NCI-H146 treated with DMSO at 0.1 percent for 48 hours (cell line): ENCODE measurements around the gene GLDC.
"Not testable (repeated sequence)": the region's sequence is repeated elsewhere in the genome, so short reads cannot be mapped to it uniquely, and the experiment has no call there.

Source experiments
- DNase-seq: peaks from one replicate; lab custom pipeline; 2025; ENCODE audit not compliant: unreplicated experiment; lab: John Stamatoyannopoulos, UW

Gene GLDC

GRCh38 chr9:6575324-6576034 lies 70.0 kb downstream of the GLDC start:
- no peak for DNase-seq

- DNase-seq = no peak
Observed at GRCh38 chr9:6567140-6567591, 78.4 kb downstream of the GLDC start.

GRCh38 chr9:6566409-6567139 lies 79.0 kb downstream of the GLDC start:
- no peak for DNase-seq

GRCh38 chr9:6565312-6565711 lies 80.2 kb downstream of the GLDC start:
- DNase-seq = no peak

- no peak for DNase-seq
Observed at GRCh38 chr9:6564868-6565267, 80.7 kb downstream of the GLDC start.

GRCh38 chr9:6564360-6564759 lies 81.2 kb downstream of the GLDC start:
- no peak for DNase-seq

GRCh38 chr9:6562871-6563430 lies 82.6 kb downstream of the GLDC start:
- no peak for DNase-seq

- no peak for DNase-seq
Observed at GRCh38 chr9:6562201-6562600, 83.3 kb downstream of the GLDC start.

GRCh38 chr9:6557883-6558616 lies 87.5 kb downstream of the GLDC start:
- DNase-seq = peak; percentile 96

- DNase-seq = no peak
Observed at GRCh38 chr9:6553866-6554265, 91.7 kb downstream of the GLDC start.

- DNase-seq = no peak
Observed at GRCh38 chr9:6552498-6553121, 92.9 kb downstream of the GLDC start.

- DNase-seq = peak; percentile 61
Observed at GRCh38 chr9:6552033-6552432, 93.5 kb downstream of the GLDC start.

GRCh38 chr9:6551136-6551535 lies 94.4 kb downstream of the GLDC start:
- DNase-seq = peak; percentile 71

GRCh38 chr9:6549106-6549800 lies 96.3 kb downstream of the GLDC start:
- DNase-seq = peak; percentile 93

- DNase-seq = no peak
Observed at GRCh38 chr9:6545017-6545691, 100.4 kb downstream of the GLDC start.

- no peak for DNase-seq
Observed at GRCh38 chr9:6543204-6543603, 102.3 kb downstream of the GLDC start.

GRCh38 chr9:6542617-6543016 lies 102.9 kb downstream of the GLDC start:
- not testable (repeated sequence) for DNase-seq

- no peak for DNase-seq
Observed at GRCh38 chr9:6538666-6539071, 106.9 kb downstream of the GLDC start.

- no peak for DNase-seq
Observed at GRCh38 chr9:6535594-6535993, 109.9 kb downstream of the GLDC start.
